Measurements from ENCODE around the gene SDS. TPM values are rescaled to one million over a fixed set of nuclear protein-coding genes. Genes with fewer than 3 reads are reported as not detected.

The SDS gene
- total RNA-seq, 1 donor from 2014 or later: not detected

DNA sequence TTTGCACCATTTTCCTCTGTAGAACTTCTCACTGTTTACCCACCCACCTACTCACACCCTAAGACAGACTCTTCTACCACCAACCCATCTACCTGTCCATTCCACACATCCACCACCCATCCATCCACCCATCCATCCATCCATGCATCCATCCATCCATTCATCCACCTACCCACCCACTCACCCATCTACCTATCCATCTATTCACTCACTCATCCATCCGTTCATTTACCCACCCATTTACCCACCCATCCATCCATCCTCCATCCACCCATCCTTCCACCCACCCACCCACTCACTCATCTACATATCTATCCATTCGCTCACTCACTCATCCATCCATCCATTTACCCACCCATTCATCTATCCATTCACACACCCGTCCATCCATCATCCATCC is 30.2 kb downstream of the SDS start:
- Histone ChIP-seq H3K27ac (ENCODE audit: low read depth, low read length) (no peak overlapping the region), H4K20me1 (ENCODE audit: insufficient read depth, low read length) (peaks cover 19% of the 10 kb centered on the region), H2AFZ (ENCODE audit: low read depth, low read length) (no peak overlapping the region), H3K9ac (ENCODE audit: low read length) (no peak overlapping the region), H3K79me2 (ENCODE audit: insufficient read depth, low read length) (no peaks in the 10 kb centered on the region), H3K36me3 (ENCODE audit: insufficient read depth, low read length) (no peaks in the 10 kb centered on the region), H3K9me3 (ENCODE audit: insufficient read depth, low read depth, low read length) (no peaks in the 10 kb centered on the region), H3K27me3 (ENCODE audit: insufficient read depth, low read length) (no peaks in the 10 kb centered on the region), H3K4me2 (ENCODE audit: low read length) (no peak overlapping the region), H3K4me3 (ENCODE audit: insufficient read depth, low read depth, low read length) (no peak overlapping the region), H3K4me1 (ENCODE audit: insufficient read depth, low read length) (no peaks in the 10 kb centered on the region)
- Mint-ChIP-seq H3K27me3 (ENCODE audit: low read depth, unreplicated experiment) (no peaks in the 10 kb centered on the region), H3K4me3 (ENCODE audit: unreplicated experiment) (no peak overlapping the region), H3K4me1 (ENCODE audit: low read depth, unreplicated experiment) (no peaks in the 10 kb centered on the region), H3K27ac (ENCODE audit: unreplicated experiment) (no peak overlapping the region), H3K9me3 (ENCODE audit: unreplicated experiment) (peaks cover 2% of the 10 kb centered on the region), H3K36me3 (ENCODE audit: low read depth, unreplicated experiment) (peaks cover 22% of the 10 kb centered on the region)
- DNase-seq (ENCODE audit: low read depth): no peak
- no peak for FAIRE-seq
- TF ChIP-seq EZH2 (IDR thresholded peaks at IDR 0.05; ENCODE audit: insufficient read depth, low read length): no peak
- TF ChIP-seq, protein P1, sequence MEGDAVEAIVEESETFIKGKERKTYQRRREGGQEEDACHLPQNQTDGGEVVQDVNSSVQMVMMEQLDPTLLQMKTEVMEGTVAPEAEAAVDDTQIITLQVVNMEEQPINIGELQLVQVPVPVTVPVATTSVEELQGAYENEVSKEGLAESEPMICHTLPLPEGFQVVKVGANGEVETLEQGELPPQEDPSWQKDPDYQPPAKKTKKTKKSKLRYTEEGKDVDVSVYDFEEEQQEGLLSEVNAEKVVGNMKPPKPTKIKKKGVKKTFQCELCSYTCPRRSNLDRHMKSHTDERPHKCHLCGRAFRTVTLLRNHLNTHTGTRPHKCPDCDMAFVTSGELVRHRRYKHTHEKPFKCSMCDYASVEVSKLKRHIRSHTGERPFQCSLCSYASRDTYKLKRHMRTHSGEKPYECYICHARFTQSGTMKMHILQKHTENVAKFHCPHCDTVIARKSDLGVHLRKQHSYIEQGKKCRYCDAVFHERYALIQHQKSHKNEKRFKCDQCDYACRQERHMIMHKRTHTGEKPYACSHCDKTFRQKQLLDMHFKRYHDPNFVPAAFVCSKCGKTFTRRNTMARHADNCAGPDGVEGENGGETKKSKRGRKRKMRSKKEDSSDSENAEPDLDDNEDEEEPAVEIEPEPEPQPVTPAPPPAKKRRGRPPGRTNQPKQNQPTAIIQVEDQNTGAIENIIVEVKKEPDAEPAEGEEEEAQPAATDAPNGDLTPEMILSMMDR (IDR thresholded peaks at IDR 0.05; ENCODE audit: insufficient read depth, low read depth, low read length): no peak

DNA sequence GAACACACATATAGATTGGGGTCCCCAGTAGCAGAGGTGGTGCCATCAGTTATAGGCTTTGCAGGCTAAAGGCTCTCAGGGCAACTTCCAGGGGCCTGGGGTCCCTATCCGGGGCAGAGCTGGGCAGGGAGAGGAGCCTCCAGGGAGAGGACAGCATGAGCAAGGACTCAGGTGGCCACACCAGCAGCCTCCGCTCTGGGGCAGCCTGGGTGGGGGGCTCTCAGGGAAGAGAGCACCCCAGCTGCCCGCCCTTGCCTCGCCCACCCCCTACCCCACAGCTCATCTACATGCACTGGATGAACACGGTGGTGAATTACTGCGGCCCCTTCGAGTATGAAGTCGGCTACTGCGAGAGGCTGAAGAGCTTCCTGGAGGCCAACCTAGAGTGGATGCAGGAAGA is 31.3 kb downstream of the SDS start:
- Histone ChIP-seq H3K4me2 (ENCODE audit: low read length) (no peak overlapping the region), H3K9ac (ENCODE audit: low read length) (no peak overlapping the region), H3K27ac (ENCODE audit: low read depth, low read length) (no peak overlapping the region), H3K79me2 (ENCODE audit: insufficient read depth, low read length) (no peaks in the 10 kb centered on the region), H3K4me3 (ENCODE audit: insufficient read depth, low read depth, low read length) (no peak overlapping the region), H3K27me3 (ENCODE audit: insufficient read depth, low read length) (no peaks in the 10 kb centered on the region), H3K4me1 (ENCODE audit: insufficient read depth, low read length) (no peaks in the 10 kb centered on the region), H3K36me3 (ENCODE audit: insufficient read depth, low read length) (no peaks in the 10 kb centered on the region), H3K9me3 (ENCODE audit: insufficient read depth, low read depth, low read length) (no peaks in the 10 kb centered on the region), H2AFZ (ENCODE audit: low read depth, low read length) (no peak overlapping the region), H4K20me1 (ENCODE audit: insufficient read depth, low read length) (peaks cover 24% of the 10 kb centered on the region)
- DNase-seq (ENCODE audit: low read depth) (no peak), FAIRE-seq (no peak)
- H3K27ac Mint-ChIP-seq (ENCODE audit: unreplicated experiment): no peak overlapping the region
- H3K4me3 Mint-ChIP-seq (ENCODE audit: unreplicated experiment): no peak overlapping the region
- H3K36me3 Mint-ChIP-seq (ENCODE audit: low read depth, unreplicated experiment): peaks cover 22% of the 10 kb centered on the region
- no peak for TF ChIP-seq EZH2 (IDR thresholded peaks at IDR 0.05; ENCODE audit: insufficient read depth, low read length)
- TF ChIP-seq, protein P1 (IDR thresholded peaks at IDR 0.05; ENCODE audit: insufficient read depth, low read depth, low read length): no peak
- H3K27me3 Mint-ChIP-seq (ENCODE audit: low read depth, unreplicated experiment): no peaks in the 10 kb centered on the region
- no peaks in the 10 kb centered on the region for H3K4me1 Mint-ChIP-seq (ENCODE audit: low read depth, unreplicated experiment)
- H3K9me3 Mint-ChIP-seq (ENCODE audit: unreplicated experiment): peaks cover 2% of the 10 kb centered on the region

DNA sequence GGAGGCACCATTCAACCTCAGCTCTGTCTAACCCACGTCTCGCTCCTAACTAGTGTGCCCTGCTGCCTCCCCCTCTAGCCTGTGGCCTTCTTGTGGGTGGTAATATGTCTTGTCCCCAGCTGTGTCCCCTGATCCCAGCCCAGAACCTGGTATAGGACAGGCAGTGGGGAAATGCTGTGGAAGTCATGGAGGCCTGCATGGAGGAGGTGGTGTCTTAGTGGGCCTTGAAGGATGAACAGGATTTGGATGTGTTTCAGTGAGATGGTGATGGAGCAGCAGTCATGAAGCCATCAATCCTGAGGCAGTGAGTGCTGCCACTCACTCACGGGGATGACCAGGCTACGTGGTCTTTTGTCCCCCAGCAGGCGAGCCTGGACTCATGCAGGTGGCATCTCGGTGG is 31.9 kb downstream of the SDS start:
- Histone ChIP-seq H3K9ac (ENCODE audit: low read length) (no peak overlapping the region), H3K36me3 (ENCODE audit: insufficient read depth, low read length) (no peaks in the 10 kb centered on the region), H3K27ac (ENCODE audit: low read depth, low read length) (no peak overlapping the region), H3K9me3 (ENCODE audit: insufficient read depth, low read depth, low read length) (no peaks in the 10 kb centered on the region), H2AFZ (ENCODE audit: low read depth, low read length) (no peak overlapping the region), H3K4me3 (ENCODE audit: insufficient read depth, low read depth, low read length) (no peak overlapping the region), H3K27me3 (ENCODE audit: insufficient read depth, low read length) (no peaks in the 10 kb centered on the region), H3K4me1 (ENCODE audit: insufficient read depth, low read length) (no peaks in the 10 kb centered on the region), H4K20me1 (ENCODE audit: insufficient read depth, low read length) (peaks cover 26% of the 10 kb centered on the region), H3K4me2 (ENCODE audit: low read length) (no peak overlapping the region), H3K79me2 (ENCODE audit: insufficient read depth, low read length) (no peaks in the 10 kb centered on the region)
- DNase-seq (ENCODE audit: low read depth): no peak
- Mint-ChIP-seq H3K4me1 (ENCODE audit: low read depth, unreplicated experiment) (peaks cover 2% of the 10 kb centered on the region), H3K4me3 (ENCODE audit: unreplicated experiment) (no peak overlapping the region), H3K36me3 (ENCODE audit: low read depth, unreplicated experiment) (peaks cover 18% of the 10 kb centered on the region), H3K27me3 (ENCODE audit: low read depth, unreplicated experiment) (no peaks in the 10 kb centered on the region), H3K27ac (ENCODE audit: unreplicated experiment) (no peak overlapping the region), H3K9me3 (ENCODE audit: unreplicated experiment) (peaks cover 2% of the 10 kb centered on the region)
- TF ChIP-seq, protein P1 (IDR thresholded peaks at IDR 0.05; ENCODE audit: insufficient read depth, low read depth, low read length): no peak
- no peak for TF ChIP-seq EZH2 (IDR thresholded peaks at IDR 0.05; ENCODE audit: insufficient read depth, low read length)
- FAIRE-seq: no peak
